Measurements from ENCODE around the gene MLLT6.
A peak's percentile ranks its signal among the peaks of the same experiment; 100 is the strongest.
"Not testable (repeated sequence)": the region's sequence is repeated elsewhere in the genome, so short reads cannot be mapped to it uniquely, and the experiment has no call there.

The MLLT6 gene

GRCh38 chr17:38709104-38709820 lies 4.2 kb downstream of the MLLT6 start:
- no peak for DNase-seq

GRCh38 chr17:38709864-38710603 lies 5.0 kb downstream of the MLLT6 start:
- no peak for DNase-seq

GRCh38 chr17:38710604-38710962 lies 5.5 kb downstream of the MLLT6 start:
- DNase-seq: no peak

- DNase-seq: no peak
Observed at GRCh38 chr17:38710985-38711384, 5.9 kb downstream of the MLLT6 start.

GRCh38 chr17:38711792-38712571 lies 6.9 kb downstream of the MLLT6 start:
- DNase-seq: no peak

- DNase-seq: no peak
Observed at GRCh38 chr17:38712593-38712992, 7.5 kb downstream of the MLLT6 start.

- DNase-seq: no peak
Observed at GRCh38 chr17:38713456-38714075, 8.5 kb downstream of the MLLT6 start.

GRCh38 chr17:38715216-38715943 lies 10.3 kb downstream of the MLLT6 start:
- DNase-seq: no peak

- DNase-seq: no peak
Observed at GRCh38 chr17:38716368-38717005, 11.4 kb downstream of the MLLT6 start.

- peak; percentile 36 for DNase-seq
Observed at GRCh38 chr17:38717139-38717745, 12.2 kb downstream of the MLLT6 start.

GRCh38 chr17:38719289-38719942 lies 14.3 kb downstream of the MLLT6 start:
- no peak for DNase-seq

- DNase-seq: no peak
Observed at GRCh38 chr17:38719943-38720641, 15.0 kb downstream of the MLLT6 start.

- DNase-seq: no peak
Observed at GRCh38 chr17:38720941-38721340, 15.9 kb downstream of the MLLT6 start.

- DNase-seq: no peak
Observed at GRCh38 chr17:38721802-38722201, 16.7 kb downstream of the MLLT6 start.

- peak; percentile 61 for DNase-seq
Observed at GRCh38 chr17:38724337-38724988, 19.4 kb downstream of the MLLT6 start.

GRCh38 chr17:38725066-38725465 lies 20.0 kb downstream of the MLLT6 start:
- DNase-seq: no peak

GRCh38 chr17:38726145-38726544 lies 21.1 kb downstream of the MLLT6 start:
- DNase-seq: not testable (repeated sequence)

- no peak for DNase-seq
Observed at GRCh38 chr17:38727736-38728135, 22.7 kb downstream of the MLLT6 start.

- DNase-seq: no peak
Observed at GRCh38 chr17:38728290-38728831, 23.3 kb downstream of the MLLT6 start.

Measured in NCI-H2029 (cell line).